DOHH2 (cell line): ENCODE measurements around the gene CHCHD4.

ENCODE experiments used
- H3F3A ChIP-seq: fragments of 200-600 bp; sonication (generic), shearing (Covaris generic); 2 replicates; pipeline ENCODE4 v1.6.0; 2016; ENCODE audit warnings: antibody characterized with exemption, mild to moderate bottlenecking; ENCODE audit not compliant: control insufficient read depth, insufficient read depth
- H3K27ac ChIP-seq: fragments of 200-600 bp; sonication (generic); 2 replicates; pipeline ENCODE4 v1.5.1; 2014; ENCODE audit warnings: low read depth, mild to moderate bottlenecking, low read length, moderate library complexity
- H3K27me3 ChIP-seq: fragments of 200-600 bp; sonication (generic); 2 replicates; pipeline ENCODE4 v1.6.1; 2014; ENCODE audit warnings: mild to moderate bottlenecking, low read length, mixed read lengths; ENCODE audit not compliant: control insufficient read depth
- H3K36me3 ChIP-seq: fragments of 200-600 bp; sonication (generic); 2 replicates; pipeline ENCODE4 v1.6.1; 2014; ENCODE audit warnings: mild to moderate bottlenecking, low read length, moderate library complexity, mixed read lengths; ENCODE audit not compliant: control insufficient read depth
- H3K4me1 ChIP-seq: fragments of 200-600 bp; sonication (generic); 2 replicates; pipeline ENCODE4 v1.6.1; 2014; ENCODE audit warnings: mild to moderate bottlenecking, low read length, mixed read lengths; ENCODE audit not compliant: control insufficient read depth
- H3K4me2 ChIP-seq: fragments of 200-600 bp; sonication (generic); 2 replicates; pipeline ENCODE4 v1.6.0; 2014; ENCODE audit warnings: mild to moderate bottlenecking, low read length, moderate library complexity
- H3K4me3 ChIP-seq: fragments of 200-600 bp; sonication (generic); 2 replicates; pipeline ENCODE4 v1.5.1; 2014; ENCODE audit warnings: mild to moderate bottlenecking, low read length, mixed read lengths
- H3K79me2 ChIP-seq: fragments of 200-600 bp; sonication (generic); 2 replicates; pipeline ENCODE4 v1.6.1; 2014; ENCODE audit warnings: mild to moderate bottlenecking, low read length, mixed read lengths; ENCODE audit not compliant: control insufficient read depth
- H3K9me2 ChIP-seq: fragments of 200-600 bp; sonication (generic); replicated peaks from 2 replicates; pipeline ENCODE4 v1.6.1; 2014; ENCODE audit warnings: mild to moderate bottlenecking, low read length, mixed read lengths; ENCODE audit not compliant: control insufficient read depth
- H3K9me3 ChIP-seq: fragments of 200-600 bp; sonication (generic); 2 replicates; pipeline ENCODE4 v1.6.1; 2014; ENCODE audit warnings: antibody characterized with exemption, low read length, mixed read lengths; ENCODE audit not compliant: control insufficient read depth, insufficient read depth
- H4K20me1 ChIP-seq: fragments of 200-600 bp; sonication (generic); 2 replicates; pipeline ENCODE4 v1.6.0; 2014; ENCODE audit warnings: low read depth, mild to moderate bottlenecking, antibody characterized with exemption, low read length, moderate library complexity; ENCODE audit not compliant: control insufficient read depth, insufficient read depth
- EZH2phosphoT487 ChIP-seq: fragments of 200-600 bp; sonication (generic); IDR thresholded peaks from 2 replicates; pipeline ENCODE4 v1.6.1; 2017; ENCODE audit warnings: borderline replicate concordance, mild to moderate bottlenecking, antibody characterized with exemption, low read length, moderate library complexity, mixed read lengths
- TF ChIP-seq, protein P1 (sequence below): fragments of 200-600 bp; sonication (generic); IDR thresholded peaks from one replicate; pipeline ENCODE4 v1.5.1; 2014; ENCODE audit warnings: antibody characterized with exemption, mild to moderate bottlenecking, low read depth, low read length; ENCODE audit not compliant: poor library complexity, severe bottlenecking

Gene CHCHD4

DNA sequence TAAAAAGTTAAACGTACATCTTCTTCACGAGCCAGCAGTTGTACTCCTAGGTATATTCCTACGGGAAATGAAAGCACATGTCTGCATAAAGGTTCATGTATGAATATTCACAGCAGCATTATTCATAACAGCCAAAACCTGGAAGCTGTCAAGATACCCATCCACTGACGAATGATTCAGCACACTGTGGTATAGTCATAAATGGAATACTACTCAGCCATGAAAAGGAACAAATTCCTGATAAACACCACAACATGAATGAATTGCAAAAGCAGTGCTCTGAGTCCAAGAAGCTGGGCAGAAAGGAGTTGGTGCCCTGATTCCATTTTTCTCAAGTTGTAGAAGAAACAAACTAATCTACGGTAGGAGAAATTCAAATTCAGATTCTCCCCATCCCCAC, 4.1 kb upstream of the CHCHD4 start:
- peaks cover 48% of the 10 kb centered on the region for H3K79me2 ChIP-seq
- TF ChIP-seq, protein P1, sequence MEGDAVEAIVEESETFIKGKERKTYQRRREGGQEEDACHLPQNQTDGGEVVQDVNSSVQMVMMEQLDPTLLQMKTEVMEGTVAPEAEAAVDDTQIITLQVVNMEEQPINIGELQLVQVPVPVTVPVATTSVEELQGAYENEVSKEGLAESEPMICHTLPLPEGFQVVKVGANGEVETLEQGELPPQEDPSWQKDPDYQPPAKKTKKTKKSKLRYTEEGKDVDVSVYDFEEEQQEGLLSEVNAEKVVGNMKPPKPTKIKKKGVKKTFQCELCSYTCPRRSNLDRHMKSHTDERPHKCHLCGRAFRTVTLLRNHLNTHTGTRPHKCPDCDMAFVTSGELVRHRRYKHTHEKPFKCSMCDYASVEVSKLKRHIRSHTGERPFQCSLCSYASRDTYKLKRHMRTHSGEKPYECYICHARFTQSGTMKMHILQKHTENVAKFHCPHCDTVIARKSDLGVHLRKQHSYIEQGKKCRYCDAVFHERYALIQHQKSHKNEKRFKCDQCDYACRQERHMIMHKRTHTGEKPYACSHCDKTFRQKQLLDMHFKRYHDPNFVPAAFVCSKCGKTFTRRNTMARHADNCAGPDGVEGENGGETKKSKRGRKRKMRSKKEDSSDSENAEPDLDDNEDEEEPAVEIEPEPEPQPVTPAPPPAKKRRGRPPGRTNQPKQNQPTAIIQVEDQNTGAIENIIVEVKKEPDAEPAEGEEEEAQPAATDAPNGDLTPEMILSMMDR, result no peak
- TF ChIP-seq EZH2phosphoT487, result no peak
- peaks cover 6% of the 10 kb centered on the region; the same call in 1 of the 2 replicates for H4K20me1 ChIP-seq
- H3K27me3 ChIP-seq, result no peaks in the 10 kb centered on the region
- no peak overlapping the region for H3K4me2 ChIP-seq
- H3K4me3 ChIP-seq, result no peak overlapping the region
- no peaks in the 10 kb centered on the region for H3F3A ChIP-seq
- H3K9me2 ChIP-seq, result no peaks in the 10 kb centered on the region
- peaks cover 57% of the 10 kb centered on the region for H3K36me3 ChIP-seq
- H3K27ac ChIP-seq, result no peak overlapping the region
- peaks cover 14% of the 10 kb centered on the region for H3K4me1 ChIP-seq
- H3K9me3 ChIP-seq, result no peaks in the 10 kb centered on the region

DNA sequence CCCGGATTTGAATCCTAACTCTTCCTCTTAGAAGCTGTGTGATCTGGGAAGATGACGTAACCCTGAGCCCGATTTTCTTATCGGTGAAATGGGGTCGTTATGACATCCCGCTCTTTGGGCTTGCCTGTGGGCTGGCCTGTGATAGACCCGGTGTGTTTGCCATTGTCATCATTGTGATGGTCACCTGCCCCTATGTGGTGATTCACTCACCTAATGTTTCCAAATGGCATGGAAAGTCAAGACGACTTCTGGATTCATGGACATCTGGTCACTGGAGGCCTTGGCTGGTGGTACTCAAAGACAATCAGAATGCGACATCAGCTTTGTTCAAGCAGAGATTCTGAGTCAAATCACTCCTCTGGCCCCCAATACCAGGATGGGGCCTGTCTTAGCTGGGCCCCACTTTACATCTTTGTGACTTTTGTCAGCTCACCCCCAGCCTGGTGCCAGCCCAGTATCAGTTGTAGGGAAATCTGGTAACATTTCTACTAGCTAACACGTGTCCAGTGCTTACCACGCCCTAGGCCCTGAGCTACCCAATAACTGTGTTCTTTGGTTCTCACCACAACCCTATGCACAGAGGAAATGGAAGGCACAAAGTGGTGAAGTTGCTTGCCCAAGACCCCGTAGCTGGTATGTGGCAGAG, 3.0 kb upstream of the CHCHD4 start:
- H3K4me3 ChIP-seq, result no peak overlapping the region
- TF ChIP-seq, protein P1, result no peak
- H3K9me3 ChIP-seq, result no peaks in the 10 kb centered on the region
- H3F3A ChIP-seq, result no peaks in the 10 kb centered on the region
- H3K4me1 ChIP-seq, result peaks cover 23% of the 10 kb centered on the region
- no peaks in the 10 kb centered on the region for H3K9me2 ChIP-seq
- no peak overlapping the region for H3K4me2 ChIP-seq
- no peaks in the 10 kb centered on the region for H3K27me3 ChIP-seq
- peaks cover 57% of the 10 kb centered on the region for H3K36me3 ChIP-seq
- H3K27ac ChIP-seq, result no peak overlapping the region
- peaks cover 6% of the 10 kb centered on the region; the same call in 1 of the 2 replicates for H4K20me1 ChIP-seq
- peaks cover 58% of the 10 kb centered on the region for H3K79me2 ChIP-seq

DNA sequence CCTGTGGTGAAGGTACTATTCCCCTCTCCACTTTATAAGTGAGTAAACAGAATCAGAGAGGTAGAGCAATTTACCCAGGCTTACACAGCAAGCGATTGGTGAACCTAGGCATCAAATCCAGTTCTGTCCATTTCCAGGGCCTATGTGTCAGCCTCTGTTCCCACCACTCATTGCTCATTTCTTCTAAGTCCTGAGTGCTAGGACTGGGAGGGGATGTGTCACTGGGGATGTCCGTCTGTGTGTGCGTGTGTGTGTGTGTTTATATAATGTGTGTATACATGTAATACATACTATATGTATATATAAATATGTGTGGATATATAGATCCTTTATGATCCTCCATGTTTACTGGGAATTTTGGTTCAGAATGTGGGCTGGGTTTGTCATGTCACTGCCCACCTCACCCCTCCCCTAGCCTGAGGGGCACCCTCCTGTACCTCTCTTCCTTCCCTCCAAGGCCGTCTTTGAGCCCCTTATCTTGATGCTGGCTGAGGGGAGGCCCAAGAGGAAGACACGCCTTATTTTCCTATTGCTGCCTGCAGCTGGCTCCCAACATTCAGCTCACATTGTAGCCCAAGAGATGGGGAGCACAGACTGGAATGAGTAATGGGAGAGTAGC, 2.3 kb upstream of the CHCHD4 start:
- Histone ChIP-seq H3K9me3 (no peaks in the 10 kb centered on the region), H3K4me2 (peak overlapping the region; percentile 88), H3K36me3 (peaks cover 59% of the 10 kb centered on the region), H3K4me3 (no peak overlapping the region), H3F3A (no peaks in the 10 kb centered on the region), H3K9me2 (no peaks in the 10 kb centered on the region), H3K27ac (no peak overlapping the region), H3K79me2 (peaks cover 65% of the 10 kb centered on the region), H3K4me1 (peaks cover 29% of the 10 kb centered on the region), H4K20me1 (peaks cover 6% of the 10 kb centered on the region; the same call in 1 of the 2 replicates), H3K27me3 (no peaks in the 10 kb centered on the region)
- TF ChIP-seq, protein P1, result no peak
- no peak for TF ChIP-seq EZH2phosphoT487
